Parathyroid adenoma (tissue), 2 donors: Measurements from ENCODE around the gene RAD54L.

Experiments used
- H2AFZ ChIP-seq: fragments of 300-600 bp; sonication (generic); one replicate; pipeline ENCODE4 v1.7.0; 2017; ENCODE audit warnings: antibody characterized with exemption, mild to moderate bottlenecking
- H3K27ac ChIP-seq: fragments of 300-600 bp; sonication (generic); one replicate; pipeline ENCODE4 v1.7.0; 2017
- H3K27me3 ChIP-seq: fragments of 300-600 bp; sonication (generic); one replicate; pipeline ENCODE4 v1.7.0; 2017; ENCODE audit warnings: low read length; ENCODE audit not compliant: control insufficient read depth, insufficient read depth
- H3K36me3 ChIP-seq: fragments of 300-600 bp; sonication (generic); one replicate; pipeline ENCODE4 v1.7.0; 2017; ENCODE audit warnings: low read length; ENCODE audit not compliant: control insufficient read depth, insufficient read depth
- H3K4me1 ChIP-seq: fragments of 300-600 bp; sonication (generic); one replicate; pipeline ENCODE4 v1.7.0; 2017; ENCODE audit warnings: control low read depth
- H3K4me2 ChIP-seq: fragments of 300-600 bp; sonication (generic); one replicate; pipeline ENCODE4 v1.7.0; 2017; ENCODE audit warnings: low read length
- H3K4me3 ChIP-seq: fragments of 300-600 bp; sonication (generic); one replicate; pipeline ENCODE4 v1.7.0; 2017; ENCODE audit warnings: low read depth, low read length
- H3K79me2 ChIP-seq: fragments of 300-600 bp; sonication (generic); one replicate; pipeline ENCODE4 v1.7.0; 2017; ENCODE audit warnings: control low read depth
- H3K9ac ChIP-seq: fragments of 300-600 bp; sonication (generic); one replicate; pipeline ENCODE4 v1.7.0; 2017; ENCODE audit warnings: mild to moderate bottlenecking
- H3K9me3 ChIP-seq: fragments of 300-600 bp; sonication (generic); one replicate; pipeline ENCODE4 v1.7.0; 2017; ENCODE audit warnings: low read length; ENCODE audit not compliant: control insufficient read depth
- CTCF ChIP-seq: fragments of 300-600 bp; sonication (generic); IDR thresholded peaks from one replicate; pipeline ENCODE4 v1.7.0; 2017; ENCODE audit warnings: antibody characterized with exemption, mild to moderate bottlenecking
- donor health status: primary hyperparathyroidism.

The RAD54L gene

GRCh38 chr1:46262508-46262907 lies 14.9 kb downstream of the RAD54L start:
- H2AFZ ChIP-seq = no peak overlapping the region
- H3K27me3 ChIP-seq = no peaks in the 10 kb centered on the region
- no peak overlapping the region for H3K9ac ChIP-seq
- H3K4me1 ChIP-seq = no peaks in the 10 kb centered on the region
- no peaks in the 10 kb centered on the region for H3K9me3 ChIP-seq
- no peaks in the 10 kb centered on the region for H3K79me2 ChIP-seq
- no peak overlapping the region for H3K4me2 ChIP-seq
- H3K36me3 ChIP-seq = no peaks in the 10 kb centered on the region
- no peak overlapping the region for H3K27ac ChIP-seq
- no peak for TF ChIP-seq CTCF
- no peak overlapping the region for H3K4me3 ChIP-seq

- Histone ChIP-seq H3K27me3 (no peaks in the 10 kb centered on the region), H3K4me1 (no peaks in the 10 kb centered on the region), H3K79me2 (no peaks in the 10 kb centered on the region), H3K27ac (no peak overlapping the region), H2AFZ (no peak overlapping the region), H3K4me2 (no peak overlapping the region), H3K9ac (no peak overlapping the region), H3K36me3 (no peaks in the 10 kb centered on the region), H3K4me3 (no peak overlapping the region), H3K9me3 (no peaks in the 10 kb centered on the region)
- no peak for TF ChIP-seq CTCF
Measured at GRCh38 chr1:46263146-46263545, 15.6 kb downstream of the RAD54L start.

GRCh38 chr1:46268578-46268977 lies 21.0 kb downstream of the RAD54L start:
- no peak overlapping the region for H3K4me3 ChIP-seq
- H3K27me3 ChIP-seq = no peaks in the 10 kb centered on the region
- no peaks in the 10 kb centered on the region for H3K36me3 ChIP-seq
- H3K9me3 ChIP-seq = no peaks in the 10 kb centered on the region
- no peak overlapping the region for H3K27ac ChIP-seq
- peaks cover 7% of the 10 kb centered on the region for H3K4me1 ChIP-seq
- H3K4me2 ChIP-seq = no peak overlapping the region
- no peak overlapping the region for H2AFZ ChIP-seq
- no peak overlapping the region for H3K9ac ChIP-seq
- TF ChIP-seq CTCF = no peak
- no peaks in the 10 kb centered on the region for H3K79me2 ChIP-seq

- Histone ChIP-seq H3K4me2 (no peak overlapping the region), H3K79me2 (no peaks in the 10 kb centered on the region), H3K27ac (no peak overlapping the region), H3K4me3 (no peak overlapping the region), H3K9me3 (no peaks in the 10 kb centered on the region), H3K9ac (no peak overlapping the region), H3K4me1 (peaks cover 7% of the 10 kb centered on the region), H3K36me3 (no peaks in the 10 kb centered on the region), H3K27me3 (no peaks in the 10 kb centered on the region), H2AFZ (no peak overlapping the region)
- no peak for TF ChIP-seq CTCF
Measured at GRCh38 chr1:46274225-46275029, 26.9 kb downstream of the RAD54L start.

GRCh38 chr1:46275030-46275337 lies 27.4 kb downstream of the RAD54L start:
- Histone ChIP-seq H2AFZ (no peak overlapping the region), H3K27ac (no peak overlapping the region), H3K9me3 (no peaks in the 10 kb centered on the region), H3K27me3 (no peaks in the 10 kb centered on the region), H3K36me3 (no peaks in the 10 kb centered on the region), H3K9ac (no peak overlapping the region), H3K79me2 (no peaks in the 10 kb centered on the region), H3K4me1 (peaks cover 7% of the 10 kb centered on the region), H3K4me2 (no peak overlapping the region), H3K4me3 (no peak overlapping the region)
- TF ChIP-seq CTCF = no peak
